OCI-LY3 (cell line): ENCODE measurements around the gene RNF121.

ENCODE experiments used
- CTCF ChIP-seq: fragments of 200-600, 300-600 bp; sonication (generic); IDR thresholded peaks from 2 replicates; pipeline ENCODE4 v1.5.1; 2014; ENCODE audit warnings: antibody characterized with exemption, low read length, low read depth
- EZH2phosphoT487 ChIP-seq: fragments of 200-600 bp; shearing (Covaris generic); IDR thresholded peaks from 2 replicates; pipeline ENCODE4 v1.6.1; 2018; ENCODE audit warnings: antibody characterized with exemption, mixed run types, low read depth

- TF ChIP-seq CTCF (no peak), EZH2phosphoT487 (no peak)
Measured at GRCh38 chr11:71979602-71980001, 50.8 kb downstream of the RNF121 start.
